ENCODE data around the gene ZP3. TPM values are rescaled to one million over a fixed set of nuclear protein-coding genes. Genes with fewer than 3 reads are reported as not detected.

Gene ZP3
- total and polyA plus RNA-seq, 2 of the 13 experiments (the other 11 are each of a cell fraction or from before 2014, with no cell fraction given): not detected

DNA sequence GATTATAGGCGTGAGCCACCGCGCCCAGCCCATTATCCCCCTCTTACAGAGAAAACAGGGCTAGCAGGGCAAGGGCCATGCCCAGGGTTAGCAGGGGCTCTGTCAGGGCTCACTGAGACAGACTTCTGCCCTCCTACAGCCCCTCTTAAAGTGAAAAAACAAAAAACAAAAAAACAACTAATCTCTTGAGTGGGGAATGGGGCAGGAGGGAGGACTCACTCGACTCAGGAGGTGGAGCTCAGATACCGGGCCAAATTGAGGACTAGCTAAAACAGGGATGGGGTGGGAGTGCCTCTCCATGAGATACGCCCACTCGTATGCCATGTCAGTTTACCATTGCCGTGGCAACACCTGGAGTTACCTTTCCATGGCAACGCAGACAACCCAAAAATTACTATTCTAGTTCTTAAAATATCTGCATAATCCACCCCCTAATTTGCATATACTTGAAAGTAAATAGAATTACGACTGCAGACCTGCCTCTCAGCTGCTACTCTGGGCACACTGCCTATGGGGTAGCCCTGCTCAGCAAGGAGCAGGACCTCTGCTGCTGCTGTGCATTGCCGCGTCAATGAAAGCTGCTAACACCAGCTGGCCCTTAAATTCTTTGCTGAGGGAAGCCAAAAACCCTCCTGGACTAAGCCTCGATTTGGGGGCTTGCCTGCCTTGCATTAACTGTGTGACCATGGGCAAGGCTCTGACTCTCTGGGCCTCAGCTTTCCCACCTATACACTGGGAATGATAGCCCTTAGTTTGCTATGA, 28.6 kb upstream of the ZP3 start:
- no peak for DNase-seq (ENCODE audit: low spot score)
- no TSS peak for BruUV-seq (replicated peaks)
- intact Hi-C loops (cut with micrococcal nuclease; ENCODE audit: unreplicated experiment) (no loop called here), in situ Hi-C loops (cut with HindIII; ENCODE audit: extremely low pct_ligation_motif_present, low pct_unique_long_range_greater_than_20kb) (no loop called here)
- no peaks in the 10 kb centered on the region for H3K27me3 ChIP-seq (ENCODE audit: control insufficient read depth in 1 of 2, insufficient read depth in 2 of 2, low read length in 2 of 2)
- H4K20me1 ChIP-seq (ENCODE audit: insufficient read depth, low read length): no peaks in the 10 kb centered on the region
- ChIA-PET CTCF (ENCODE audit: low intra/inter-chr PET ratio, low total read pairs) (no interaction called here), POLR2A (interaction anchor here (1.4 to 2.7 kb wide), 2 partner anchors 12 to 36 kb away, joined by 4 to 10 read pairs; partner anchors contain the start of gene SSC4D)
- ATAC-seq: no peak
- H3K4me1 ChIP-seq (ENCODE audit: insufficient read depth, low read length): peaks cover 42% of the 10 kb centered on the region
- H3K4me2 ChIP-seq (ENCODE audit: low read depth, low read length): no peak overlapping the region
- no peak overlapping the region for H2AFZ ChIP-seq (ENCODE audit: low read length)
- no peaks in the 10 kb centered on the region for H3K79me2 ChIP-seq (ENCODE audit: insufficient read depth, low read length)
- no peaks in the 10 kb centered on the region for H3K9me3 ChIP-seq (ENCODE audit: low read length)
- H3K36me3 ChIP-seq (replicated peaks in 1 of 2; ENCODE audit: control insufficient read depth in 1 of 2, insufficient read depth in 2 of 2, low read length in 2 of 2): peaks cover 2 to 5% of the 10 kb centered on the region in 2 experiments; a peak in 1 of 5 replicates
- no peak for FAIRE-seq
- TF ChIP-seq ZNF10 (CRISPR knock-in tag; IDR thresholded peaks at IDR 0.05; ENCODE audit: borderline replicate concordance, low read depth): no peak
- peak; percentile 46; the same call in 1 of the 2 replicates for TF ChIP-seq RFX3 (CRISPR knock-in tag; IDR thresholded peaks at IDR 0.05)
- no peak for TF ChIP-seq CBX5 (CRISPR knock-in tag; IDR thresholded peaks at IDR 0.05; ENCODE audit: borderline replicate concordance)
- TF ChIP-seq MAFF (IDR thresholded peaks at IDR 0.05; ENCODE audit: low read depth, low read length): no peak
- no peak for TF ChIP-seq HNRNPH1 (optimal IDR thresholded peaks at IDR 0.05; ENCODE audit: low read depth, low read length)
- TF ChIP-seq ATM (IDR thresholded peaks at IDR 0.05; ENCODE audit: borderline replicate concordance): no peak
- no peak for TF ChIP-seq RORA (CRISPR knock-in tag; IDR thresholded peaks at IDR 0.05)
- TF ChIP-seq ZNF530 (CRISPR knock-in tag; IDR thresholded peaks at IDR 0.05; ENCODE audit: low read depth): no peak
- no peak for TF ChIP-seq TOPORS (CRISPR knock-in tag; IDR thresholded peaks at IDR 0.05)
- peak; percentile 54 for TF ChIP-seq RFX1 (IDR thresholded peaks at IDR 0.05)
- peak; percentile 79 for TF ChIP-seq RBM22 (optimal IDR thresholded peaks at IDR 0.05; ENCODE audit: low read length)
- TF ChIP-seq, protein P1, sequence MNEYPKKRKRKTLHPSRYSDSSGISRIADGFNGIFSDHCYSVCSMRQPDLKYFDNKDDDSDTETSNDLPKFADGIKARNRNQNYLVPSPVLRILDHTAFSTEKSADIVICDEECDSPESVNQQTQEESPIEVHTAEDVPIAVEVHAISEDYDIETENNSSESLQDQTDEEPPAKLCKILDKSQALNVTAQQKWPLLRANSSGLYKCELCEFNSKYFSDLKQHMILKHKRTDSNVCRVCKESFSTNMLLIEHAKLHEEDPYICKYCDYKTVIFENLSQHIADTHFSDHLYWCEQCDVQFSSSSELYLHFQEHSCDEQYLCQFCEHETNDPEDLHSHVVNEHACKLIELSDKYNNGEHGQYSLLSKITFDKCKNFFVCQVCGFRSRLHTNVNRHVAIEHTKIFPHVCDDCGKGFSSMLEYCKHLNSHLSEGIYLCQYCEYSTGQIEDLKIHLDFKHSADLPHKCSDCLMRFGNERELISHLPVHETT (CRISPR knock-in tag; conservative IDR thresholded peaks at IDR 0.05): no peak
- peak; percentile 52 for TF ChIP-seq ZNF629 (CRISPR knock-in tag; conservative IDR thresholded peaks at IDR 0.05)
- no peak for TF ChIP-seq ZNF615 (CRISPR knock-in tag; IDR thresholded peaks at IDR 0.05; ENCODE audit: borderline replicate concordance)
- no peak overlapping the region for H3K27ac ChIP-seq (ENCODE audit: extremely low read length, insufficient read depth, low read length)
- no peak overlapping the region for H3K9ac ChIP-seq (ENCODE audit: insufficient read depth, low read depth, low read length)
- WGBS (ENCODE audit: low lambda C conversion rate): 74% methylated on average over 13 of the region's 13 CpGs
- H3K4me3 ChIP-seq (replicated peaks in 1 of 3; ENCODE audit: insufficient read depth in 1 of 3, low read depth in 2 of 3, low read length in 3 of 3): no peak overlapping the region
